ENCODE data around the gene CIDEA. TPM values are rescaled to one million over a fixed set of nuclear protein-coding genes. Genes with fewer than 3 reads are reported as not detected.
"Not testable (repeated sequence)": the region's sequence is repeated elsewhere in the genome, so short reads cannot be mapped to it uniquely, and the experiment has no call there.

The CIDEA gene
- total RNA-seq, 1 experiment from 2014 or later, result not detected

- no peaks in the 10 kb centered on the region for H3K9me2 ChIP-seq (replicated peaks; ENCODE audit: low read length)
- no peak for ATAC-seq
- no peak overlapping the region for H3K9ac ChIP-seq (ENCODE audit: low read length)
- H3K27ac ChIP-seq (ENCODE audit: low read length), result no peak overlapping the region
- no peak overlapping the region for H3K4me2 ChIP-seq (ENCODE audit: low read length)
- no peaks in the 10 kb centered on the region for H3K36me3 ChIP-seq (ENCODE audit: low read depth, low read length)
- POLR2A ChIA-PET (ENCODE audit: unreplicated experiment), result no interaction called here
- DNase-seq, result no peak
- H3K27me3 ChIP-seq (ENCODE audit: low read length), result peaks cover 5% of the 10 kb centered on the region; the same call in 1 of the 2 replicates
- intact Hi-C loops (cut with micrococcal nuclease), result no loop called here
- CTCF ChIA-PET, result no interaction called here
- no peaks in the 10 kb centered on the region for H3K79me2 ChIP-seq (ENCODE audit: low read length)
- no peaks in the 10 kb centered on the region for H3K4me1 ChIP-seq (ENCODE audit: insufficient read depth, low read length)
- H3K4me3 ChIP-seq (ENCODE audit: low read length), result no peak overlapping the region
- H2AFZ ChIP-seq (ENCODE audit: low read length), result no peak overlapping the region
- no peaks in the 10 kb centered on the region for H3F3A ChIP-seq (ENCODE audit: low read length, unreplicated experiment)
- H4K20me1 ChIP-seq (ENCODE audit: low read length), result no peaks in the 10 kb centered on the region
- TF ChIP-seq EZH2phosphoT487 (IDR thresholded peaks at IDR 0.05; ENCODE audit: borderline replicate concordance, low read length) (no peak), CTCF (conservative IDR thresholded peaks at IDR 0.05; ENCODE audit: low read depth, low read length) (no peak), EZH2 (IDR thresholded peaks at IDR 0.05; ENCODE audit: low read length, unreplicated experiment) (no peak)
- H3K9me3 ChIP-seq (ENCODE audit: low read length), result no peaks in the 10 kb centered on the region
- BruUV-seq (replicated peaks), result no TSS peak
Observed at GRCh38 chr18:12242658-12243260, 11.4 kb upstream of the CIDEA start.

GRCh38 chr18:12243272-12243671 lies 10.9 kb upstream of the CIDEA start:
- ATAC-seq; BruUV-seq (replicated peaks); H3K4me1 ChIP-seq (ENCODE audit: insufficient read depth, low read length); H3F3A ChIP-seq (ENCODE audit: low read length, unreplicated experiment); H3K9me2 ChIP-seq (replicated peaks; ENCODE audit: low read length); CTCF ChIA-PET; H3K4me2 ChIP-seq (ENCODE audit: low read length); H3K4me3 ChIP-seq (ENCODE audit: low read length); POLR2A ChIA-PET (ENCODE audit: unreplicated experiment); H2AFZ ChIP-seq (ENCODE audit: low read length); intact Hi-C loops (cut with micrococcal nuclease); H3K9ac ChIP-seq (ENCODE audit: low read length); H3K36me3 ChIP-seq (ENCODE audit: low read depth, low read length); DNase-seq; H3K79me2 ChIP-seq (ENCODE audit: low read length); H3K9me3 ChIP-seq (ENCODE audit: low read length); H4K20me1 ChIP-seq (ENCODE audit: low read length); H3K27me3 ChIP-seq (ENCODE audit: low read length); H3K27ac ChIP-seq (ENCODE audit: low read length): not testable (repeated sequence)

GRCh38 chr18:12245793-12246135 lies 8.4 kb upstream of the CIDEA start:
- ChIA-PET CTCF (no interaction called here), POLR2A (ENCODE audit: unreplicated experiment) (no interaction called here)
- Histone ChIP-seq H3K79me2 (ENCODE audit: low read length) (no peaks in the 10 kb centered on the region), H3F3A (ENCODE audit: low read length, unreplicated experiment) (no peaks in the 10 kb centered on the region), H3K27me3 (ENCODE audit: low read length) (peaks cover 5% of the 10 kb centered on the region; the same call in 1 of the 2 replicates), H3K9ac (ENCODE audit: low read length) (no peak overlapping the region), H3K9me3 (ENCODE audit: low read length) (no peaks in the 10 kb centered on the region), H2AFZ (ENCODE audit: low read length) (no peak overlapping the region), H3K36me3 (ENCODE audit: low read depth, low read length) (no peaks in the 10 kb centered on the region), H3K27ac (ENCODE audit: low read length) (no peak overlapping the region), H3K9me2 (replicated peaks; ENCODE audit: low read length) (no peaks in the 10 kb centered on the region), H3K4me2 (ENCODE audit: low read length) (no peak overlapping the region), H4K20me1 (ENCODE audit: low read length) (no peaks in the 10 kb centered on the region), H3K4me1 (ENCODE audit: insufficient read depth, low read length) (no peaks in the 10 kb centered on the region), H3K4me3 (ENCODE audit: low read length) (no peak overlapping the region)
- ATAC-seq (no peak), DNase-seq (no peak)
- intact Hi-C loops (cut with micrococcal nuclease), result no loop called here
- TF ChIP-seq EZH2 (IDR thresholded peaks at IDR 0.05; ENCODE audit: low read length, unreplicated experiment) (no peak), EZH2phosphoT487 (IDR thresholded peaks at IDR 0.05; ENCODE audit: borderline replicate concordance, low read length) (no peak), CTCF (conservative IDR thresholded peaks at IDR 0.05; ENCODE audit: low read depth, low read length) (no peak)
- no TSS peak for BruUV-seq (replicated peaks)

Data from PC-3 (cell line).